Caco-2 (cell line): ENCODE results near the gene DNAH2. TPM values are rescaled to one million over a fixed set of nuclear protein-coding genes. Genes with fewer than 3 reads are reported as not detected.

Experiments used
- BruUV-seq: library from RNA; stranded (reverse); fragments of 400-500 nt; replicated peaks from 2 replicates; lab custom pipeline; 2021; lab: Mats Ljungman, UMichigan
- CTCF ChIA-PET: fragments of 300-600 bp; sonication (Branson Sonifier 250); formaldehyde crosslinking; loops from one replicate; lab custom pipeline; 2022; ENCODE audit warnings: antibody characterized with exemption; lab: Charles Lee
- POLR2A ChIA-PET: fragments of 300-600 bp; sonication (Branson Sonifier 250); formaldehyde crosslinking; loops from one replicate; lab custom pipeline; 2022; ENCODE audit warnings: antibody characterized with exemption; lab: Charles Lee
- DNase-seq, 2 experiments: peaks; one replicate each; pipeline versions ENCODE4 v3.0.0 to v3.0.0-alpha.2; 2020 to 2022
- H3K27me3 ChIP-seq: replicated peaks from 2 replicates; pipeline ENCODE4 v1.6.0; 2011; ENCODE audit warnings: low read length; ENCODE audit not compliant: control insufficient read depth, insufficient read depth
- H3K36me3 ChIP-seq: 2 replicates; pipeline ENCODE4 v1.5.1; 2011; ENCODE audit warnings: low read length; ENCODE audit not compliant: control insufficient read depth, insufficient read depth
- H3K4me1 ChIP-seq: fragments of 250-450 bp; sonication (Bioruptor Pico); 2 replicates; pipeline ENCODE4 v1.5.1; 2020; ENCODE audit warnings: mild to moderate bottlenecking
- H3K4me3 ChIP-seq: 2 replicates; pipeline ENCODE4 v1.5.1; 2011; ENCODE audit warnings: low read depth, mild to moderate bottlenecking, control low read depth, low read length
- H3K9me3 ChIP-seq: fragments of 250-450 bp; sonication (Bioruptor Pico); 2 replicates; pipeline ENCODE4 v1.5.1; 2020; ENCODE audit warnings: mild to moderate bottlenecking, moderate library complexity
- H3K27ac Mint-ChIP-seq: one replicate; pipeline ENCODE4 v1.8.0; 2022; ENCODE audit warnings: mixed read lengths; ENCODE audit not compliant: unreplicated experiment
- H3K27me3 Mint-ChIP-seq: one replicate; pipeline ENCODE4 v1.8.0; 2022; ENCODE audit warnings: mixed read lengths; ENCODE audit not compliant: insufficient read depth, unreplicated experiment
- H3K36me3 Mint-ChIP-seq: one replicate; pipeline ENCODE4 v1.8.0; 2022; ENCODE audit warnings: mild to moderate bottlenecking, mixed read lengths; ENCODE audit not compliant: insufficient read depth, unreplicated experiment
- H3K4me1 Mint-ChIP-seq: one replicate; pipeline ENCODE4 v1.8.0; 2022; ENCODE audit warnings: low read depth, mixed read lengths; ENCODE audit not compliant: unreplicated experiment
- H3K4me3 Mint-ChIP-seq: one replicate; pipeline ENCODE4 v1.8.0; 2022; ENCODE audit warnings: mild to moderate bottlenecking, moderate library complexity, mixed read lengths; ENCODE audit not compliant: unreplicated experiment
- H3K9me3 Mint-ChIP-seq: one replicate; pipeline ENCODE4 v1.8.0; 2022; ENCODE audit warnings: mixed read lengths; ENCODE audit not compliant: unreplicated experiment
- CTCF ChIP-seq, 2 experiments: fragments of 200-600 bp in 1 of 2; IDR thresholded peaks; 1 replicate in 1 of 2; 2 replicates in 1 of 2; pipeline versions ENCODE4 v1.5.1 to v1.8.0; 2011 to 2022; ENCODE audit warnings: antibody characterized with exemption in 1 of 2, control low read depth in 1 of 2, inconsistent platforms in 1 of 2, low read depth in 1 of 2, low read length in 1 of 2, mild to moderate bottlenecking in 1 of 2, moderate library complexity in 1 of 2; ENCODE audit not compliant: insufficient read depth in 1 of 2, severe bottlenecking in 1 of 2, unreplicated experiment in 1 of 2
- intact Hi-C: fragments of 100-400 bp; cut with micrococcal nuclease; formaldehyde crosslinking; loops from one replicate; pipeline ENCODE4 v1.10.0; 2022; ENCODE audit not compliant: unreplicated experiment
- total RNA-seq: library from RNA; stranded (reverse); gene quantifications from 2 replicates; pipeline ENCODE4 v1.2.3, GENCODE V29; 2022

The DNAH2 gene
- total RNA-seq, 1 experiment from 2014 or later, result 1.9 TPM

DNA sequence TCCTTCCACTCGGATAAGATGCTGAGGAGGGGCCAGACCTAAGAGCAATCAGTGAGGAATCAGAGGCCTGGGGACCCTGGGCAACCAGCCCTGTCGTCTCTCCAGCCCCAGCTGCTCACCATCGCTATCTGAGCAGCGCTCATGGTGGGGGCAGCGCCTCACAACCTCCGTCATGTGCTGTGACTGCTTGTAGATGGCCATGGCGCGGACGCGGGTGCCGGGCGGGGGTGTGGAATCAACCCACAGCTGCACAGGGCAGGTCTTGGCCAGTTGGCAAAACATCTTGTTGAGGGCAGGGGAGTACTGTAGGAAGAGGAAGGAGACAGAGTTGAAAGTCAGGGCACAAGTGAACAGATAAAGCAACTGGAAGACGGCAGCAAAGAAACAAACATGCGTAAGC, 42.6 kb upstream of the DNAH2 start:
- H3K36me3 ChIP-seq, result no peaks in the 10 kb centered on the region; the same call in 1 of the 2 replicates
- peaks cover 45% of the 10 kb centered on the region for H3K36me3 Mint-ChIP-seq
- no peak overlapping the region for H3K4me3 Mint-ChIP-seq

GRCh38 chr17:7676533-7676932, 41.0 kb upstream of the DNAH2 start:
- Mint-ChIP-seq H3K36me3 (peaks cover 39% of the 10 kb centered on the region), H3K9me3 (peaks cover 10% of the 10 kb centered on the region), H3K4me3 (no peak overlapping the region), H3K27me3 (no peaks in the 10 kb centered on the region), H3K27ac (no peak overlapping the region), H3K4me1 (no peaks in the 10 kb centered on the region)
- Histone ChIP-seq H3K36me3 (no peaks in the 10 kb centered on the region; the same call in 1 of the 2 replicates), H3K27me3 (no peaks in the 10 kb centered on the region), H3K4me3 (no peak overlapping the region), H3K9me3 (no peaks in the 10 kb centered on the region), H3K4me1 (no peaks in the 10 kb centered on the region)
- no TSS peak for BruUV-seq
- no peak for TF ChIP-seq CTCF (IDR thresholded peaks at IDR 0.05; ENCODE audit: insufficient read depth in 1 of 2, low read depth in 1 of 2, low read length in 1 of 2, severe bottlenecking in 1 of 2, unreplicated experiment in 1 of 2)
- ChIA-PET CTCF (no interaction called here), POLR2A (no interaction called here)
- no peak for DNase-seq
- intact Hi-C loops, result no loop called here

More for the DNA sequence above, 42.6 kb upstream of the DNAH2 start:
- intact Hi-C loops, result no loop called here
- no peak for TF ChIP-seq CTCF (IDR thresholded peaks at IDR 0.05; ENCODE audit: insufficient read depth in 1 of 2, low read depth in 1 of 2, low read length in 1 of 2, severe bottlenecking in 1 of 2, unreplicated experiment in 1 of 2)
- peaks cover 10% of the 10 kb centered on the region for H3K9me3 Mint-ChIP-seq
- Histone ChIP-seq H3K4me3 (no peak overlapping the region), H3K27me3 (no peaks in the 10 kb centered on the region), H3K4me1 (no peaks in the 10 kb centered on the region), H3K9me3 (no peaks in the 10 kb centered on the region)
- H3K27me3 Mint-ChIP-seq, result no peaks in the 10 kb centered on the region
- CTCF ChIA-PET, result interaction anchor here (0.6 kb wide), 1 partner anchor 211 kb away, joined by 3 read pairs; no protein-coding TSS in a partner anchor
- BruUV-seq, result no TSS peak
- H3K4me1 Mint-ChIP-seq, result no peaks in the 10 kb centered on the region
- DNase-seq, result no peak
- H3K27ac Mint-ChIP-seq, result no peak overlapping the region
- POLR2A ChIA-PET, result interaction anchor here (0.6 kb wide), 1 partner anchor 25 kb away, joined by 6 read pairs; no protein-coding TSS in a partner anchor

GRCh38 chr17:7677388-7678067, 40.0 kb upstream of the DNAH2 start:
- no peaks in the 10 kb centered on the region; the same call in 1 of the 2 replicates for H3K36me3 ChIP-seq
- Mint-ChIP-seq H3K9me3 (peaks cover 10% of the 10 kb centered on the region), H3K4me3 (no peak overlapping the region), H3K4me1 (no peaks in the 10 kb centered on the region), H3K27ac (no peak overlapping the region), H3K36me3 (peaks cover 41% of the 10 kb centered on the region), H3K27me3 (no peaks in the 10 kb centered on the region)
- DNase-seq, result no peak
- no peaks in the 10 kb centered on the region for H3K9me3 ChIP-seq
- H3K4me1 ChIP-seq, result no peaks in the 10 kb centered on the region
- intact Hi-C loops, result no loop called here
- ChIA-PET CTCF (no interaction called here), POLR2A (no interaction called here)
- no peaks in the 10 kb centered on the region for H3K27me3 ChIP-seq
- H3K4me3 ChIP-seq, result no peak overlapping the region
- TF ChIP-seq CTCF (IDR thresholded peaks at IDR 0.05; ENCODE audit: insufficient read depth in 1 of 2, low read depth in 1 of 2, low read length in 1 of 2, severe bottlenecking in 1 of 2, unreplicated experiment in 1 of 2), result no peak
- BruUV-seq, result no TSS peak
